Measurements from ENCODE around the gene ENHO. TPM values are rescaled to one million over a fixed set of nuclear protein-coding genes. Genes with fewer than 3 reads are reported as not detected.
A peak's percentile ranks its signal among the peaks of the same experiment; 100 is the strongest.

The ENHO gene
- total RNA-seq, 1 donor from 2014 or later: not detected

DNA sequence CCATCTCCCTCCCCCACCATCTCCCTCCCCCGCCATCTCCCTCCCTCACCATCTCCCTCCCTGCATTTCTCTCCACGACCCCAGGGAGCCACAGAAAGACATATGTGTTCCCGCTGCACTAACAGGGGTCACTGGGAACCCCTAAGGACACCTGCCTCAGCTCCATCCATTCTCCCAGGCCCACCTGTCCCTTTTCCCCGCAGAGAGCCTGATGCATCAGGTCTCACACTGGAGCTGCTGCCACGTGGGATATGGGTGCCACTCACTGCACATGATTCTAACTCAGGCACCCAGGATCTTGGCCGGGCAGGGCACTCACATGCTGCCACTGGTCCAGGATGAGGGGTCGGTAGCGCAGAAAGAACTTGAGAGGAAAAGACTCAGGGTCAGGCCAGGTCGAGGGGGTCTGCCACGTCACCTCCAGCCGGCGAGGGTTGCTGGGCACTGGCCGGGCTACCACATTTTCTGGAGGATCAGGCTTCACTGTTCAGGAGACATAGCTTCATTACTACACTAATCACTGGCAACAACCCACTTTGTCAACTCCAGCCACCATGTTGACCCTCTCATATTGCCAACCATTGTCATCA lies 33.2 kb upstream of the ENHO start:
- no peak for DNase-seq (ENCODE audit: low read depth in 2 of 2)

DNA sequence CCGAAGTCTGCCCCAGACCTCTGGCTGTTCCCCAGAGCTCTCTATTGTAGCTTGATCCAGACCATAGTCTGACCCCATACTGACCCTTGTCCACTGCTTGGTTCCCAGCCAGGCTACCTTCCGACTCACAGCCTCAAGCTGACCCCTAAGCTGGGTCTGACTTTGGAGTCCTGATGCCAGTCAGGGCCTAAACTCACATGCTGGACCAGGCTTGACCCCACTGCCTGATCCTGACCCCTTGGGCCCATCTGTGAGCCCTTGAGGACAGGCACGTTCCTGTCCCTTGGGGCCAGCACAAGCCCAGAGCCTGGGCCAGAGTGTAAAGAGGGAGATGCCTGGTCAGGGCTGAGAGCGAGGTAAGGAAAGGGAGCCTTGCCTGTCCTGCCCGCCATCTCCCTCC lies 32.7 kb upstream of the ENHO start:
- no peak for DNase-seq (ENCODE audit: low read depth in 2 of 2)

DNA sequence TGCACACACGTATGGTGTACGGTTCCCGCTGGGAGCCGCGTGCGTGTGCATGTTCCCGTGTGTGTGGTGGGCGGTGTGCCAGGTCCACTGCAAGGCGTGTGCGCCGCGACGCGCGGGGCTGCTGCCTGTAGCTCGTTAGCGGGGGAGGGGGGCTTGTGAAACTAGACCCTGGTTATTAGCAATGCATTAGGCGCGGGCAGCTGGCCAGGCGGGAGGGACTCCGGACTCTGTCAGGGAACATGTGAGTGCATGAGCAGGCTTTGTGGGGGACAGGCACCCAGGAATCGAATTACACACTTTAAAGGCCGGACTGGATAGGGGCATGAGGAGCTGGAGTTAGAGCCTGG lies 32.2 kb upstream of the ENHO start:
- DNase-seq (ENCODE audit: low read depth in 2 of 2): no peak

DNA sequence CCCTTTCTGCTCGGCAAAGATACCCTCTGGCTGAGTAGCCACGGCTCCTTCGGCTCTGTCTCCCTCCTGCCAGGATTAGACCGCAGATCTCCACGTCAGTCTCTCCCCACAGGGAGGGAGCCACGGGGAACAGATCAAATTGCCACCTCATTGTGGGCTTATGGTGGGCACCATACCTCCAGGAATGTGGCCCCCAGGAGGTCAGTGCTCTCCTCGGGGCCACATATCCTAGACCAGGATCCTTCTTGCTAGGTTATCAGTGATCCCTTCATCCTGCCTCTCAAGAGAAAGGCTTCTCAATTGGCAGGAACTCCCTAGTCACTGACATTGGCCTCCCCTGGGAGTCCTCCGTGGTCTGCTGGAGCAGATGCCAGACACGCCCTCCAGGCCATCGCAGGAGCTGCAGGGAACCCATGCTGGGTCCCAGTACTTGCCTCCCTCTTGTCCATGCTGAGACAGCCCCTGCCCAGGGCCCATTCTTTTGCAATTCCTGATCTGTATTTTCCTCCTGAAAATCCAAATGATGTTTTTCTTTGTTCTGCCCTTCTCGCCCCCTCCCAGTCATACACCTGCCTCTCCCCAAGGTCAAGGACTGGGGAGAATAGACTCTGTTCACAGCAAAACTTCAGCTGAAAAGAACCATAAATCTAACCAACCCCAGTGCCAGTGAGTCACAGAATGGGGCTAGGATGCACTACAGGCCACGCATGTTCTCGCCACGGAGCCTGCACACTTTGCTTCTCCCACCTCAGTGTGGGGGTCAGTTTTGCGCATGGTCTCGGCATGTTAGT lies 31.6 kb upstream of the ENHO start:
- DNase-seq (ENCODE audit: low read depth in 2 of 2): no peak

DNA sequence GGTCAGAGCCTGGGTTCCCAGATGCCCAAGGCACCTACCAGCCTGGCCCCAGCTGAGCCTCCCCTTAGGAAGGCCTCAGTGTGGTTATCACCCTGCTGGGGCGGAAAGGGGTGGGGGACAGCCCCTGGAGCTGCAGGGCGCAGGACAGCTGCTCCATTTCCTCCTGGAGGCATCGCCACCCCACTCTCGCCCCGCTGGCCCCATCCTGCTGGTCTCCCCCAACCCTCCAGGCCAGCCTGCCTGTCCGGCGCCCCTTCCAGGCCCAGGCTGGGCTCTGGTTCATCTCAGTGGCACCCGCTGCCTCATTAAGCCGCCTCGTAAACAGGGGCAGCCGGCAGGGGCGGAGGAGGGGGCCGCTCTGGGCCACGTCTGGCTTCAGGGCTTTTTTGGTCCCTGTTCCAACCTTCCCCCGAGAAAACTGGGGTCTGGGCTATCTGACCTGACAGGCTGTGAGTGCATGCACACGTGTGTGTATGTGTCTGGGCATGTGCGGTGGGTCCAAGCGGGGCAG lies 30.8 kb upstream of the ENHO start:
- no peak for DNase-seq (ENCODE audit: low read depth in 2 of 2)

DNA sequence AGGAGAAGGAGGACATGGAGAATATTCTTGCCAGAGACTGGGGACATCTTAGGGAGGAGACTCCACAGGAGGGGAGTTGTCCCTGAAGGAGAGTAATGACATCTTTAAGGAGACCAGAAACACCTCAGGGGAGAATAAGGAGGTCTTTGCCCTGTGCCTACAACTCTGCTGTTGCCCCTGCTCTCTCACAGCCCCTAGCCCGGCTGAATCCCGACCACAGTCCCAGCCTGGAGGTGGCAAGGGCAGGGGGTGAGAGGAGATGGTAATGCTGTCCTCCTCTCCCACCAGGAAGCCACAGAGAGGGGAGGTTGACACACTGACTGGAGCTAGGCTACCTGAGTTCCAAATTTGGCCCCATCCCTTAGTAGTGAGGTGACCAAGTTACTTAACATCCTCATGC lies 30.2 kb upstream of the ENHO start:
- DNase-seq (ENCODE audit: low read depth in 2 of 2): no peak

- no peak for DNase-seq (ENCODE audit: low read depth in 2 of 2)
Measured at GRCh38 chr9:34552606-34552981, 29.8 kb upstream of the ENHO start.

GRCh38 chr9:34551751-34552605 lies 29.2 kb upstream of the ENHO start:
- DNase-seq (ENCODE audit: low read depth in 2 of 2): no peak

DNA sequence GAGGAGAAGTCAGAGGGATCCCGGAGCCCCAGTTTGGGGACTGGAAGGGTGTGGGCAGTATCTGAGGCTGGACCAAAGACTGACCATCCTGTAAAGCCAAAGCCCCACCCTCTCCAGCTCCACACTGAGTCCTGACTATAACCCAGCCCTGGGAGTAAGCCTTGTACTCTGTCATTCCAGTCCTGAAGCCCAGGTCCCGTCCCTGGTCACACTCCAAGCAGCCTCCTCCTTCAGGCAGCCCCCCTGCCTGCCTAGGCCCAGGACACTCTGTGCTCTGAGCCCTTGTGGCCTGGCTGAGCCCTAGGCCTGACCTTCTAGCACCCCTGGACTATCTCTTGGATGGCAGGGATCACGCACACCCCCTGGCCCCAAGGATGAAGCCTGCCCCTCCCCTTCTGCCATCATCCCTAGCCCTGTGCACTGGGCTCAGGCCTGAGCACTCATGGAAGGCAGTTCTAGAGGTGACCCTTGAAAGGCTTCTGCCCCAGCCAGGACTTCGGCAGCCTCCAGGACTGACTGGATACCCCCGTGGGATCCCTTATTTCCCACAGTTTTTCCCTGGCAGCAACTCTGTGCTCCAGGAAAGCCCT lies 28.0 kb upstream of the ENHO start:
- no peak for DNase-seq (ENCODE audit: low read depth in 2 of 2)

DNA sequence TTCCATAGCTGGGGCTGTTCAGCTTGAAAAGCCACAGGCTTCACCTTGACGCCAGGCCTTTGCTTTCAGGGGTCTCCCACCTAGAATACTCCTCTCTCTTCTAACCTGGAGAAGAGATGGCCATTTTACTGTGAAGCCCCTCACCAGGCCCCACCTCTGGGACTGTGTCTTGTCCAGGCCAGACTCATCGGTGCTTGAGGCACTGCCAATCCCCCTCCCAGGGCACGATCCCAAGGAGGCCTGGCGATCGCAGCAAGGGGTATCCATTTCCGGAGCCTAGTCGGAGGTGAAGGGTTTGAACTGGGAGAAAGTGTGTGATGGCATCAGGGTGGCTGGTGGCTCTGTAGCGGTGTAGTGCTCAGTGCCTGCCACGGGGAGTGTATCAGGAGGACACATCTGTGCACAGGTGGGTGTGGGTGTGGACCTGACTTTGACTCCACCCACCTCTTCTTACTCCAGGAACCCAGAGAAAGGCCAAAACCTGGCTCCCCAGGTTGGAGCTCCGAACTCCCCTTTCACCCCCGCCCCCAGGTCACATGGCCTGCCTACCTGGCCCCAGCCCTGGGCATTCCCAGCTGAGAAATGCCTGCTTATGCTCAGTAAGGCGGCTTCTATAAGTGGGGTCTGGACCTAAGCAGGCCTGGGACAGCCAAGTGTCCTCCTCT lies 27.4 kb upstream of the ENHO start:
- no peak for DNase-seq (ENCODE audit: low read depth in 2 of 2)

DNA sequence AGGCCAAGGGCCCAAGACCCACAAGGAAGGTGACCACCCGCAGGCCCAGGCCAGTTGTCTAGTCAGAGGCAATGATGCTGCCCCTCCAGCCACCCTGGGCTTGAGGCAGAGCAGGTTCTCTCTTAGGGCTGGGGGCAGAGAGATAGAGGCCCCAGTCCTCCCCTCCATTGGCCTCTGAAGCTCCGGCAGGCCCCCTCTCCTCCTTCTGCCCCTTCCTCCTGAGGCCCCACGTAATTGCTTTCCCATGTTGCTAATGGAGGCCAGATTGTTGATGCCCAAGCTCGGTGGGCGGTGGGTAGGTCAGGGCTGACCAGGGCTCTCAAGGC lies 26.6 kb upstream of the ENHO start:
- no peak for DNase-seq (ENCODE audit: low read depth in 2 of 2)

GRCh38 chr9:34547960-34548611 lies 25.3 kb upstream of the ENHO start:
- peak; percentile 57 to 77 for DNase-seq (ENCODE audit: low read depth in 2 of 2)

DNA sequence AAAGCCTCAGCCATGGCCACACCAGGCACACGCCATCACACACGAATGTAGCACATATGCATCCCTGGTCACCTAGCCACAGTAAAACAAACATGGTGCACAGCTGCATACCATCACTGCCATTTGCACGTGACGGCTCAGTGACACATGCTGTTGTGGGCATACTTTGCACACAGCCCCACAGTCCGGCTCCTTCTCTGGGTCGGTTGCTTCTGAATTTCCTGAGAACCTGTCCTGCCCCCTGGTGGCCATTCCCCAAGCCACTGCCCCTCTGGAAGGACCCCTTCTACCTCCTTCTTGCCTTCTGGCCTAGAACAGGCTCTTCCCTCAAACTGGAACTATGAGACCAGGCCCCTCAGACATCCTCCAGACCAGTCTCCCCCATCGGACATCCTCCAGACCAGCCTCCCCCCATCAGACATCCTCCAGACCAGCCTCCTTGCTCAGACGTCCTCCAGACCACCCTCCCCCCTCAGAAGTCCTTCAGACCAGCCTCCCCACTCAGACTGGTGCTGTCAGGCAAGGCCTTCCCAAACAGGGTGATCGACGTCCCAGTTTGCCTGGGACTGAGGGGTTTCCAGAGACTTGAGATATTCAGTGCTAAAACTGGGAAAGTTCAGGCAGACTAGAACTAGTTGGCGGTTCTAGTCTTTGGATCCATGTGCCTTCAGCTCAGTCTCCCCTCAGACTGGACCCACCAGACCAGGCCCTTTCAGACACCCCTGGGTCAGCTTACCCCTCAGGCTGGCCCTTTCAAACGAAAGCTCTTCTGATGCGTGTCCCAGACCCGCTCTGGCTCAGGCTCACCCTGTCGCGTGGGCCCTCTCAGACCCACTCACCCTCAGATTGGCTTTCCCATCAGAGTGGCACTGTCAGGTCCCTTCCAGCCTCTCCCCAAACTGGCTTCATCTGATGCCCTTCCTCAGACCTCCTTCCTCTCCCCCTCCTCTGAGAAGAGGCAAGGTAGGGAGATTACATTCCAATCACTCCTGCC lies 24.3 kb upstream of the ENHO start:
- DNase-seq (ENCODE audit: low read depth in 2 of 2): peak; percentile 73 to 84

DNA sequence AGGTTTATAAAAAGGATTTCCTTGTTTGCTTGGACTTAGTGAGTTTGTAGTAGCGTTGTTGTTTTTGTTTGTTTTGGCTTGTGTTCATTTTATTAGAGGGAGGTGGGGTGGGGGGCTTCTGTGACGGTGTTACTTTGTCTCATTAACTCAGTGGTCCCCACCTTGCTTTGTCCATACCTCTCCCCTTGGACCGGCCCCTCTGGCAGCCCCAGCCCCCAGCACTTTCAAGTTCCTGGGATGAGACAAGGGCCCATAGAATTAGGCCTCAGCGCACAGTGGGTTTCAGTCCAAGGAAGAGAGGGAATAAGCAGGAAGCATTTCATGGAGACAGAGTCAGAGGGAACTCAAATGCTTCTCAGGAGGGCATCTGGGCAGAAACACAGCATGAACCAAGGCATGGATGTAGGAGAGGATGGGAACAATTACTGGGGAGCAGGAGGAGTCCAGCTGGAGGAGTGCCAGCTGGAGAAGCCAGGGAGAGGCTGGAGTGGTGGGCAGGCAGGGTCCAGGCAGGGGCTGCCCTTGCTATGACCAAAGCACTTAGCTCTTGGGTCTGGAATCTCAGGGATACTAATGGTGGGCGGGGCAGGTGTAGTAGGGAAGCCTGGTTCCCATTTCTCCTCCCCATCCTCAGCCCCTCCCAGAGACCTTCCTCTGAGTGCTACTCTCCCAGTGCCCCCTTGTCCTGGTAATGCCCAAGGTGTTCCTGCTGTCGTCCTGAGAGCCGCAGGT lies 23.5 kb upstream of the ENHO start:
- no peak for DNase-seq (ENCODE audit: low read depth in 2 of 2)

GRCh38 chr9:34545497-34545896 lies 22.7 kb upstream of the ENHO start:
- no peak for DNase-seq (ENCODE audit: low read depth in 2 of 2)

GRCh38 chr9:34544035-34544434 lies 21.2 kb upstream of the ENHO start:
- no peak for DNase-seq (ENCODE audit: low read depth in 2 of 2)

DNA sequence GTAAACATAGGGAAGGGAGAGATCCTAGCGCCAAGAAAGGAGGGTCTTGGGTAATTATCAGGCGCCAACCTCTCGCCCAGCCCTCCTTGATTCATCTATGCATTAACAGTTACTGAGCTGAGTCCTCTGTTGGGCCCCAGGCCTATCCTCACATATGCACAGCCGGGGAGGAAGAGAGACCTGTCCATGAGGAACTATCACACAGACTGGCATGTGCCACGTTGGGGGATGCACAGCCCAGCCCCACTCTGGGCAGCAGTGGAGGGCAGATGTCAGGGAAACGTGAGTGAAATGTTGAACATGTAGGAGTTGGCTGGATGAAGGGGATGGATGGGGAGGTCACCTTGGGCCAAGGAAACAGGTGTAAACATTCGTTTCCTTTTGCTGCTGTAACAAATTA lies 18.8 kb upstream of the ENHO start:
- no peak for DNase-seq (ENCODE audit: low read depth in 2 of 2)

- DNase-seq (ENCODE audit: low read depth in 2 of 2): peak in 1 of 2 donors; percentile 79
Measured at GRCh38 chr9:34540827-34541226, 18.0 kb upstream of the ENHO start.

DNA sequence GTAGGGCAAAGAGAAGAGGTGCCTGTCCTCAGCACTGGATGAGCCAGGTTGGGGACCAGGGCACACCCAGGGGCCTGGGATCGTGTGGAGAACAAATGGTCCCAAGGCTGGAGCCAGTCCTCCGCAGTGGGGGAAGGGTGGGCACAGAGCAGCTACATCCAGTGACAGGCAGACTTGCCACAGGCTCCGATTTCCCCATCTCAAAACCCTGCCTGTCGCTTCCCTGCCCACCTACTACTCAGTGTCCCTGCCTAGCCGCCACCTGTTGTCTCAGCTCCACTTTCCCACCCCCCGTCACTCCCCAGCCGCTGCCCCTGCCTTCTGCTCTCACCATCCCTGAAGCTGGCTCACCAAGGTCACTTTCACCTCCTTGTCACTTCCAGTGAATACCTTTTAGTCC lies 13.9 kb upstream of the ENHO start:
- no peak for DNase-seq (ENCODE audit: low read depth in 2 of 2)

All from lung microvascular endothelial cell (primary cell).